Astrocyte of the spinal cord (primary cell): ENCODE measurements around the gene APOC1.
A peak's percentile ranks its signal among the peaks of the same experiment; 100 is the strongest.
"Not testable (repeated sequence)": the region's sequence is repeated elsewhere in the genome, so short reads cannot be mapped to it uniquely, and the experiment has no call there.

Experiments used
- DNase-seq: peaks from one replicate; pipeline ENCODE4 v3.0.0; 2011; ENCODE audit warnings: low read depth, low spot score
- H3K4me3 ChIP-seq: 2 replicates; pipeline ENCODE4 v1.5.1; 2011; ENCODE audit warnings: low read depth, mild to moderate bottlenecking, low read length, moderate library complexity
- in situ Hi-C: cut with HindIII; loops from 2 replicates; pipeline ENCODE4 v1.10.0; 2017; ENCODE audit warnings: low sequenced_read_pairs
- TF ChIP-seq, protein P1 (sequence below): IDR thresholded peaks from 2 replicates; pipeline ENCODE4 v1.5.1; 2012; ENCODE audit warnings: low read depth, mild to moderate bottlenecking, low read length, inconsistent platforms

APOC1 gene

DNA sequence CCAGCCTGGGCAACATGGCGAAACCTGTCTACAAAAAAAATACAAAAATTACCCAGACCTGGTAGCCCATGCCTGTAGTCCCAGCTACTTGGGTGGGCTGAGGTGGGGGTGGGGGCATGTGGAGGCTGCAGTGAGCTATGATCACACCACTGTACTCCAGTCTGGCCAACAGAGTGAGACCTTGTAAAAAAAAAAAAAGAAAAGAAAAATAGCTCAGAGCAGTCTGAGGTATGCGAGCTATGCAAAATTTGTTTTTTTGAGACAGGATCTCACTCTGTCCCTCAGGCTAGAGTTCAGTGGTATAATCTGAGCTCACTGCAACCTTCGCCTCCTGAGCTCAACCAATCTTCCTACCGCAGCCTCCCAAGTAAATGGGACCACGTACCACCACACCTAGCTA is 30.5 kb upstream of the APOC1 start:
- H3K4me3 ChIP-seq = no peak overlapping the region
- DNase-seq = no peak
- in situ Hi-C loops = no loop called here
- TF ChIP-seq, protein P1, sequence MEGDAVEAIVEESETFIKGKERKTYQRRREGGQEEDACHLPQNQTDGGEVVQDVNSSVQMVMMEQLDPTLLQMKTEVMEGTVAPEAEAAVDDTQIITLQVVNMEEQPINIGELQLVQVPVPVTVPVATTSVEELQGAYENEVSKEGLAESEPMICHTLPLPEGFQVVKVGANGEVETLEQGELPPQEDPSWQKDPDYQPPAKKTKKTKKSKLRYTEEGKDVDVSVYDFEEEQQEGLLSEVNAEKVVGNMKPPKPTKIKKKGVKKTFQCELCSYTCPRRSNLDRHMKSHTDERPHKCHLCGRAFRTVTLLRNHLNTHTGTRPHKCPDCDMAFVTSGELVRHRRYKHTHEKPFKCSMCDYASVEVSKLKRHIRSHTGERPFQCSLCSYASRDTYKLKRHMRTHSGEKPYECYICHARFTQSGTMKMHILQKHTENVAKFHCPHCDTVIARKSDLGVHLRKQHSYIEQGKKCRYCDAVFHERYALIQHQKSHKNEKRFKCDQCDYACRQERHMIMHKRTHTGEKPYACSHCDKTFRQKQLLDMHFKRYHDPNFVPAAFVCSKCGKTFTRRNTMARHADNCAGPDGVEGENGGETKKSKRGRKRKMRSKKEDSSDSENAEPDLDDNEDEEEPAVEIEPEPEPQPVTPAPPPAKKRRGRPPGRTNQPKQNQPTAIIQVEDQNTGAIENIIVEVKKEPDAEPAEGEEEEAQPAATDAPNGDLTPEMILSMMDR = no peak

DNA sequence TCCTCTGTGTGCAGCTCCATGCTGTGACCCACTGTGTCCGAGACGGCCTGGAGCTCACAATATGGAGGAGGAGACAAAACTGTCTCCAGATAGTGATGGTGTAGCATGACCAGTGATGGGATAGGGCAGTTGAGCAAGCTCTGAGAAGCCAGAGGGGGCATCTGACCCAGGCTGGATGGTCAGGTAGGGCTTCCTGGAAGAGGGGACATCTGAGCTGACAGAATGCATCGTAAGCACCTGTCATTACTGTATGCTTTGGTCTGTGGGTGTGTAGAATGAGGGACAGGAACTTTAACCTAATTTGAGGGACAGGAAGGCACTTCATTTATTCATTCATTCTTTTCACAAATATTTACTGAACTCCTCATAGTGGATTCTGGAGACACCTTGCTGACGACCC is 29.8 kb upstream of the APOC1 start:
- no peak for DNase-seq
- TF ChIP-seq, protein P1 = no peak
- in situ Hi-C loops = no loop called here
- H3K4me3 ChIP-seq = no peak overlapping the region

- DNase-seq = no peak
- H3K4me3 ChIP-seq = no peak overlapping the region
- in situ Hi-C loops = no loop called here
- TF ChIP-seq, protein P1 = no peak
Observed at GRCh38 chr19:44886141-44886540, 28.3 kb upstream of the APOC1 start.

- H3K4me3 ChIP-seq = no peak overlapping the region
- in situ Hi-C loops = no loop called here
- TF ChIP-seq, protein P1 = no peak
- no peak for DNase-seq
Observed at GRCh38 chr19:44887648-44888047, 26.8 kb upstream of the APOC1 start.

- DNase-seq, H3K4me3 ChIP-seq, in situ Hi-C loops: not testable (repeated sequence)
Observed at GRCh38 chr19:44888335-44888734, 26.1 kb upstream of the APOC1 start.

DNA sequence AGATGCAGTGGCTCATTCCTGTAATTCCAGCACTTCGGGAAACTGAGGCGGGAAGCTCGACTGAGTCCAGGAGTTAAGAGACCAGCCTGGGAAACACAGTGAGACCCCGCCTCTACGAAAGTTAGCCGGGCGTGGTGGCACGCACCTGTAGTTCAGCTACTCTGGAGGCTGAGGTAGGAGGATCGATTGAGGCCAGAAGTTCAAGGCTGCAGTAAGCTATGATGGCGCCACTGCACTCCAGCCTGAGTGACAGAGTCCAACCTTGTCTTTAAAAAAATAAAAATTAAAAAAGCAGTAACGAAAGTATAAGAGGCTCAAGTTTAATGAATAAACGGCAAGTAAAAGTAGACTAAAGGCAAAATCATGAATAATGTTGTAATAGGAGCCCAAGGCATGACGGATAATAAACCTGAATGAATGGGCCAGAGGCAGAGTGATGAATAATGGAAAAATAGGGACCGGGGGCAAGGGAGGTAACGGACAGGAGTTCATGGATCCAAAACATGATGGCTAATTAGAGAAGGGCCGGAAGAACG is 24.5 kb upstream of the APOC1 start:
- peak overlapping the region; percentile 48 for H3K4me3 ChIP-seq
- in situ Hi-C loops = no loop called here
- TF ChIP-seq, protein P1 = no peak
- DNase-seq = no peak

GRCh38 chr19:44890366-44891015 is 23.9 kb upstream of the APOC1 start:
- TF ChIP-seq, protein P1 = no peak
- H3K4me3 ChIP-seq = peak overlapping the region; percentile 48
- in situ Hi-C loops = no loop called here
- DNase-seq = peak; percentile 100
